Mesodermal cell (in vitro differentiated cells): Measurements from ENCODE around the gene ERRFI1.

Source experiments
- H3K27ac ChIP-seq: 2 replicates; pipeline ENCODE4 v1.7.0; 2013; ENCODE audit warnings: mild to moderate bottlenecking, low read depth, low read length, moderate library complexity; ENCODE audit not compliant: severe bottlenecking
- H3K36me3 ChIP-seq: 2 replicates; pipeline ENCODE4 v1.7.1; 2013; ENCODE audit warnings: mild to moderate bottlenecking, low read length, moderate library complexity; ENCODE audit not compliant: control insufficient read depth, insufficient read depth
- H3K4me1 ChIP-seq: one replicate; pipeline ENCODE4 v1.7.1; 2013; ENCODE audit warnings: mild to moderate bottlenecking, low read length; ENCODE audit not compliant: insufficient read depth, control insufficient read depth, poor library complexity, severe bottlenecking
- H3K4me3 ChIP-seq: 2 replicates; pipeline ENCODE4 v1.7.0; 2013; ENCODE audit warnings: low read length, control low read depth, mild to moderate bottlenecking; ENCODE audit not compliant: insufficient read depth, poor library complexity, severe bottlenecking; ENCODE audit errors: extremely low read depth
- H3K9me3 ChIP-seq: 2 replicates; pipeline ENCODE4 v1.7.1; 2013; ENCODE audit warnings: mild to moderate bottlenecking, low read length, moderate library complexity; ENCODE audit not compliant: control insufficient read depth
- WGBS, 2 experiments: methylation state at CpG; one replicate each; pipeline ENCODE4 v1.1.5; 2013; ENCODE audit warnings: missing lambda C conversion rate in 2 of 2; ENCODE audit not compliant: insufficient coverage in 2 of 2; 5-methylcytosine and 5-hydroxymethylcytosine counted together

ERRFI1 gene

GRCh38 chr1:8025671-8026144, 401 bp downstream of the ERRFI1 start:
- H3K9me3 ChIP-seq, result no peaks in the 10 kb centered on the region
- H3K27ac ChIP-seq, result peak overlapping the region; percentile 51
- H3K4me1 ChIP-seq, result peaks cover 44% of the 10 kb centered on the region
- peak overlapping the region; percentile 76 for H3K4me3 ChIP-seq
- 0% methylated on average over 28 to 38 of the region's 69 CpGs for WGBS, 2 experiments
- peaks cover 38% of the 10 kb centered on the region for H3K36me3 ChIP-seq

GRCh38 chr1:8025061-8025670, 943 bp downstream of the ERRFI1 start:
- Histone ChIP-seq H3K4me1 (peaks cover 49% of the 10 kb centered on the region), H3K4me3 (peak overlapping the region; percentile 76), H3K36me3 (peaks cover 39% of the 10 kb centered on the region), H3K27ac (peak overlapping the region; percentile 4), H3K9me3 (no peaks in the 10 kb centered on the region)
- 4% methylated on average over 11 to 15 of the region's 19 CpGs for WGBS, 2 experiments

DNA sequence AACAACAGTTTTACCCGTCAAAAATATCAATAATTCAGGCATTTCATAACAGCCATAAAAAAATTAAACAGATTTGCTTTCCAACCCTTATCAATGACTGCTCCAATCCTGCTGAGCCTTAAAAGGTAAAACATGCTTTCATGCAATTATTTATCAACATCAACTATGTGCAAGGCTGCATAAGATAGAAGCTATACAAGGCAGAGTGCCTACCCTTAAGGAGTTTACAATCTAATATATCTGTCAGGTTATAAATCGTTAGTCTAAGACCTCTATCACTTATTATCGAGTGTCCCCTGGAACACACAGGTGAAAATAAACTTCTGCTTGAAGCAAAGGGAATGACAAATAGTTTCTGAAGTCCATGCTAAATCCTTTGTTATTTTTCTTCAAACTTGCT, 1.8 kb downstream of the ERRFI1 start:
- H3K27ac ChIP-seq, result no peak overlapping the region
- WGBS, 2 experiments, result 83 to 89% methylated on average over 1 to 3 of the region's 3 CpGs
- H3K36me3 ChIP-seq, result peaks cover 39% of the 10 kb centered on the region
- peak overlapping the region; percentile 76 for H3K4me3 ChIP-seq
- H3K9me3 ChIP-seq, result no peaks in the 10 kb centered on the region
- H3K4me1 ChIP-seq, result peaks cover 57% of the 10 kb centered on the region

DNA sequence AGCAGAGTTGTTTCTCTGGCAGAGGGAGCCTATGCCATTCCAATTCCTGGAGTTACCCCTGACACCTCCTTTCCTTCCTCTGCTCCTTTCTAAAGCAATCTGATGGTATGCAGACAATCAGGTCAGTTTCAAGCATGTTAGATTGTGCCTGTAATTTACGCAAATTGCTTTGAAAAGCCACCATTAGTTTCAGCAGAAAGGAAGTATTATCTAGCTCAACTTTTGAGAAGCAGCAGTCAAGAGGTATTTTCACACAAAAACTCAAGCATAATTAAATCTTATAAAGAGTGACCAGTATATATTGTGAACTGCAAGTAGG, 2.2 kb downstream of the ERRFI1 start:
- H3K4me3 ChIP-seq, result peak overlapping the region; percentile 76
- no peaks in the 10 kb centered on the region for H3K9me3 ChIP-seq
- WGBS, 2 experiments, result no CpG with 5 or more reads among the region's 1 CpG
- no peak overlapping the region for H3K27ac ChIP-seq
- peaks cover 39% of the 10 kb centered on the region for H3K36me3 ChIP-seq
- peaks cover 61% of the 10 kb centered on the region for H3K4me1 ChIP-seq

GRCh38 chr1:8023287-8023994, 2.7 kb downstream of the ERRFI1 start:
- Histone ChIP-seq H3K4me1 (peaks cover 64% of the 10 kb centered on the region), H3K4me3 (peak overlapping the region; percentile 76), H3K27ac (no peak overlapping the region), H3K9me3 (no peaks in the 10 kb centered on the region), H3K36me3 (peaks cover 39% of the 10 kb centered on the region)
- 91 to 96% methylated on average over 7 to 8 of the region's 10 CpGs for WGBS, 2 experiments

- no peaks in the 10 kb centered on the region for H3K9me3 ChIP-seq
- no peak overlapping the region for H3K27ac ChIP-seq
- peak overlapping the region; percentile 76 for H3K4me3 ChIP-seq
- peaks cover 39% of the 10 kb centered on the region for H3K36me3 ChIP-seq
- peaks cover 64% of the 10 kb centered on the region for H3K4me1 ChIP-seq
- WGBS, 2 experiments, result 90 to 100% methylated on average over 2 of the region's 3 CpGs
Observed at GRCh38 chr1:8022395-8023286, 3.5 kb downstream of the ERRFI1 start.

DNA sequence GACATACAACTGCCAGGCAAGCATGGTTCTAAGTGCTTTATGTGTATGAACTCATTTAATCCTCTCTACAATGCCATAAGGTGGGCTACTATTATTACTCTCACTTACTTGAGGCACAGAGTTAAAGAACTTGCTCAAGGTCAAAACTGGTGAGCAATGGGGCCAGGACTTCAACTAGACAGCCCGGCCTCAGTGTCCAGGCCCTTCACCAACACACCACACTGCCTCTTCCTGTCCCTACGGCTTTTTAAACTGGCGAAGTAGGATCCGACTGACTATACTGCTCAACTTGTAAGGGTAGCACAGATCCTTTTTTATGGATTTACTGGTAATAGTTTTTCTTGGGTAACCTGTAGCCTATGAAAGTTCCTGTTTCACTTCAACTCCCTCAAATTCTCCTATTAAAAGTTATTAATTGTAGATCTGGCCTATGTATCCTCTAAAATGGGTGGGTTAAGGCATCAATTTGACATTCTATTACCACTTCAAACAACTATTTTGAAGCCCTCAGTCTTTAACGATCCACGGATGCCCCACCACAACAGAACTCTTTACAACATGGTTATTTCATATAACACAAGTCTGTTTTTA, 4.3 kb downstream of the ERRFI1 start:
- WGBS, 2 experiments, result 95 to 100% methylated on average over 2 to 3 of the region's 6 CpGs
- peaks cover 66% of the 10 kb centered on the region for H3K4me1 ChIP-seq
- H3K27ac ChIP-seq, result no peak overlapping the region
- peak overlapping the region; percentile 76 for H3K4me3 ChIP-seq
- H3K36me3 ChIP-seq, result peaks cover 39% of the 10 kb centered on the region
- H3K9me3 ChIP-seq, result no peaks in the 10 kb centered on the region

DNA sequence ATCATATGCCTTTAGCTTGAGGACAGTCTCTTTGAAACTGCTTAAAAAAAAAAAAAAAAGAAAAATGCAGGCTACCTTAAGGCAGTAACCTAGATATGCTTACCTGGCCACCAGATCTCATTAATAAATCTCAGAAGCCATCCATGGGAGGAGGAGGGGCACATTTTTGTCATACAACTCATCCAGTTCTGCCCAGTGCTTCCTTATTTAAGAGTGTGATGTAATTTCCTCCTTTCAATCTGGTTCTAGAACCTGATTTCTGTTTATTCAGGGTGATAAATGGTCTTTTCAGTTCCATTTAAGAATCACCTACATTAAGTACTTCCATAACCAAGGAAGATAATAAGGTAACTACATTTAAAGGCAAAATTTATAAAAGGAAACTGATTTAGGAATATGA, 6.1 kb downstream of the ERRFI1 start:
- H3K4me3 ChIP-seq, result no peak overlapping the region
- no peaks in the 10 kb centered on the region for H3K9me3 ChIP-seq
- peaks cover 83% of the 10 kb centered on the region for H3K4me1 ChIP-seq
- H3K27ac ChIP-seq, result peak overlapping the region; percentile 64
- H3K36me3 ChIP-seq, result peaks cover 43% of the 10 kb centered on the region

DNA sequence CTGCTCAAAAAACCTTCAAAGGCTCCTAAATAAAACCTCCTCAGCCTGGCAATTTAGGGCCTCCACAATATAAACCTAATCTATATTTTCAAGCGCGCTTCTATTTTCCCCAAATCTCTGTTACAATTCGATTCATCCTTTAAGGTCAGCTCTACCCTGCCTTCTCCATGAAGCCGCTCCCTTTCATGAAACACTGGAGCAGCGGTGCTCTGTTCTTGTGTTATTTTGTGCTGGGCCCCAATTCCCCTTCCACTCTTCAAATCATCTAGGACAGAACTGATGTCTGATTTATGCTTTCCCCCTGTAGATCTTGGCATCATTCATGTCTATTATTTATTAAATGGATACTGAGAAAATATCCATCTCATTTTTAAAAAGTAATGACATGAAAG, 6.9 kb downstream of the ERRFI1 start:
- H3K27ac ChIP-seq, result peak overlapping the region; percentile 64
- H3K36me3 ChIP-seq, result peaks cover 43% of the 10 kb centered on the region
- H3K4me3 ChIP-seq, result no peak overlapping the region
- 78 to 91% methylated on average over 3 to 4 of the region's 5 CpGs for WGBS, 2 experiments
- H3K9me3 ChIP-seq, result no peaks in the 10 kb centered on the region
- H3K4me1 ChIP-seq, result peaks cover 88% of the 10 kb centered on the region

GRCh38 chr1:8018492-8019228, 7.4 kb downstream of the ERRFI1 start:
- Histone ChIP-seq H3K27ac (peak overlapping the region; percentile 64), H3K4me1 (peaks cover 84% of the 10 kb centered on the region), H3K9me3 (no peaks in the 10 kb centered on the region), H3K4me3 (no peak overlapping the region), H3K36me3 (peaks cover 43% of the 10 kb centered on the region)
- WGBS, 2 experiments, result 62 to 93% methylated on average over 1 to 2 of the region's 3 CpGs
